GM12873 (cell line): ENCODE data around the gene LRRC36.

Experiments used
- TF ChIP-seq, protein P1 (sequence below): IDR thresholded peaks from 2 replicates; pipeline ENCODE4 v1.5.1; 2012; ENCODE audit warnings: low read depth, mild to moderate bottlenecking, moderate library complexity, low read length, control low read depth; ENCODE audit not compliant: insufficient read depth; ENCODE audit errors: missing control alignments

LRRC36 gene

DNA sequence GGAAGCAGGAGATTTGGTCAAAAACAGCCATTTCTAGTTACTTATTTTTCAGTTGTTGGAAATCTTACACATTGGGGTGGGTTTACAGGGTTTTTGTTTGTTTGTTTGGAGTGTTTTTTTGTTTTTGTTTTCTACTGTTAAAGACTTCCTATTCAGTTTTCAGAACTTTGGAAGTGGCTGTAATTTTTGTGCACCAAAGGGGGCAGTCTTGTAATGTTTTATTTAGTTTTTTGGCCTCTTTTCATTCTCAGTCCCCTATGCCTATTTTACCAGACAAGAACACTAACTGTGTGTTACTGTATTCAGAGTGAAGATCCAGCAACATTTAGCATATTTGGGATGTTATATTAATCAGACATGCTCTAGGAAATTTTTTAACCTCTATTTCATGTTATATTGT, 46.0 kb downstream of the LRRC36 start:
- TF ChIP-seq, protein P1, sequence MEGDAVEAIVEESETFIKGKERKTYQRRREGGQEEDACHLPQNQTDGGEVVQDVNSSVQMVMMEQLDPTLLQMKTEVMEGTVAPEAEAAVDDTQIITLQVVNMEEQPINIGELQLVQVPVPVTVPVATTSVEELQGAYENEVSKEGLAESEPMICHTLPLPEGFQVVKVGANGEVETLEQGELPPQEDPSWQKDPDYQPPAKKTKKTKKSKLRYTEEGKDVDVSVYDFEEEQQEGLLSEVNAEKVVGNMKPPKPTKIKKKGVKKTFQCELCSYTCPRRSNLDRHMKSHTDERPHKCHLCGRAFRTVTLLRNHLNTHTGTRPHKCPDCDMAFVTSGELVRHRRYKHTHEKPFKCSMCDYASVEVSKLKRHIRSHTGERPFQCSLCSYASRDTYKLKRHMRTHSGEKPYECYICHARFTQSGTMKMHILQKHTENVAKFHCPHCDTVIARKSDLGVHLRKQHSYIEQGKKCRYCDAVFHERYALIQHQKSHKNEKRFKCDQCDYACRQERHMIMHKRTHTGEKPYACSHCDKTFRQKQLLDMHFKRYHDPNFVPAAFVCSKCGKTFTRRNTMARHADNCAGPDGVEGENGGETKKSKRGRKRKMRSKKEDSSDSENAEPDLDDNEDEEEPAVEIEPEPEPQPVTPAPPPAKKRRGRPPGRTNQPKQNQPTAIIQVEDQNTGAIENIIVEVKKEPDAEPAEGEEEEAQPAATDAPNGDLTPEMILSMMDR, result peak; percentile 23

DNA sequence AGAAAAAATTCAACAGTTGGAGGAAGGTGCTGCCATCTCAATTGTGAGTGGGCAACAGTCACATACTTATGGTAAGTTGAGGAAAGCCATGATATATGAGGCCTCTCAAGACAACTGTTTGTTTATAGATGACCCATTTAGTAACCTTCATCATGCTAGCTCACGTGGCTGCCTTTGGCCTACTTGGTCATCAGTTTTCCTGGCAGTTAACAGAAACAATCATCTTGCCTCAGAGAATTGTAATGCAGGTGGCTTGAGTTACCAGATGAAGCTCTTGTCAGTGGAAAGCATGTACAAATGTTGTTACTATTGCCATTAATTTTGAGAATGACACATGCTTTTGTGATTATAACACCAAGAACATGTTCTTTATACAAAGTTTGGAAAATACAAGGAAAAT, 52.0 kb downstream of the LRRC36 start:
- TF ChIP-seq, protein P1, result no peak

DNA sequence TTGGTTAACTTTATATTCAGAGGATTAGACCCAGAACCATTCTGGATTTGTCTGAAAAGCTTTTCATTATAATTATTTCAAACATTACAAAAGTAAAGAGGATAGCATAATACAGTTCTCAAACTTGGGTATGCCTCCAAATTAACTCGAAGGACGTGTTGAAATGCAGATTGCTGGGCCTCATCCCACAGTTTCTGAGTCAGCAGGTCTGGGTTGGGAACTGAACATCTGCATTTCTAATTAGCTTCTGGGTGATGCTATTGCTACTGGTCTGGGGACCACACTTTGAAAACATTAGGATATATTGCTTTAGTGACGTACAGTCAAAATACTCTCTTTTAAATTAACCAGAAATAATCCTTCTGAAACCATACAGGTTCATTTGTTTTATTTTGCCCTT, 56.7 kb downstream of the LRRC36 start:
- TF ChIP-seq, protein P1, result no peak

DNA sequence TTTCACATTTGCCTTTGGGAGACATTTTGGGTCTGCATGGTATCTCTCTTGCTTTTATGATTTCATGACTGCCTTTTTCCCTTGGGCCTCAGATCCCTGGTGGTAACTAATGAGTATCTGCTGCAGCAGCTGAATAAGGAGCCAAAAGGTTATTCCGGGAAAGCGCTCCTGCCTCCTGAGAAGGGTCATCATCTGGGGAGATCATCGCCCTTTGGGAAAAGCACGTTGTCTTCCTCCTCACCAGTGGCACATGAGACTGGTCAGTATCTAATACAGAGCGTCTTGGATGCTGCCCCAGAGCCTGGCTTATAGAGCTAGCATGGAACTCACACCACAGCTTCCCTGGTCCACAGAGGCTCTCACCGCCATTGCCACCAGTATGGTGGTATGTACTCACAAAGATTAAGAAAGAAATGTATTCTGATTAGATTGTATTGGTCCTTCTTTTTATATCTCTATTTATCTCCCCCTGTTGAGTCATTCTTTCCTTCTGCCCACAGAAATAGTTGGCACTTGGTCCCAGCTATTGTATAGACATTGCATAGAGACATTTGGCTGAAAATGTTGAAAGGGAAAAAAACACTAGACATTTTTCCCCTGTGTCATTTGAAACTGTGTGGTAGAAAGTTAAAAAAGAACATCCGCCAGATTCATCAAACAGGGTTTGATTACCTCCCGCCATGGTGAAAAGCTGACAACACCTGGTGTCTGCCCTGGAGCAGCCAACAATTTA, 58.3 kb downstream of the LRRC36 start:
- TF ChIP-seq, protein P1, result no peak

DNA sequence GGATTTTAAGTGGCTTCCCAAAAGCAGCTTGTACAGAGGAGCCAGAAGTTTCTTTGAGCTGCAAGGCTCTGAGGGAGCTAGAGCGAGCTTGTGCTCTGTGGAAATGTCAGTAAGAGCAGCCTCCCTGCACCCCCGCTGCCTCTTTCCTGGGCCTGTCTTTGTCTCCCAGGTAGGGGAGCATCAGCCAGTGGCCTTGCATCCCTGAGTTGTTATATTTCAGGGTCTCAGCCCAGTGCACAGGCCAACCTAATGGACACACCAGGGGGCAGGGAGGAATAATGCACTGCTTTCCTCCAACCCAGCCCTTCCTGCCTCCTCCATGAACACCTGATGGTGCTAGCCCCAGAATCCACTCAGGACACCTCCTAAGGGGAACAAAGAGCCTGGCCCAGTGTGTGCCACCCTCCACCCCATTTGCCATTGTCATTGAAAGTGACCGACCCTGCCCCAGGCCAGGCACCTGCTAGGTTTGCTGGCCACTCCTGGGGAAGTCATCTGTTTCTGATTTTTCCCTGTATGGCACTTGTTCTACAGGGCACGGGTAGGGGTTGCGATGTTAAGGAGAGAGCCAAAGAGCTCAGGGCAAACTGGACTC, 60.3 kb downstream of the LRRC36 start:
- TF ChIP-seq, protein P1, result no peak

DNA sequence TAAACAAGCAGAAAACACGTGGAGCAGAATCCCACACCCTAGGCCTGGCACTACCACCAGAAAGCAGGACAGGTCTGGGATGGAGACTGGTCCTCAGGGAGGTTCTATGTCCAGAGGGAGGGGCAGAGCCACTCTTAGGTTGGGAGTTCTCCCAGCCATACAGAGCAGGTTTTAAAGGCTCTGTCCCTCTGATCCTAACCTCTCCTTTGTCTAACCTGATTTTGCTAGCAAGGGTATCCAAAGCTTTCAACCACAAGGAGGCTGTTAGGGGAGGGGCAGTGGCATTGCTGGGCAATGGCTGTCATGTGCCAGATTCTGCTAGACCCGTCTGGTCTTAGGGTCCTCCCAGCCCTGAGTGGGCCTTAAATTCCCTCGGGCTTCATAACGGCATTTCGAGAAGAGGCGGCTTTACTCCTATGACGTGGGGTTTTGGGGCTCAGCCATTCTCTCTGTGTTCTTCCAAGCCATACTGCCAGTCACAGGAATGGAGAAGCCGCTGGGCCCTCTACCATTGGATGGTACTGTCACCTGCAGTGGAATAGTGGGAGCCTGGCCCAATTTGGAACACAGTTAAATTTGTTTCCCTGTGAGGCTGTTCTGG, 61.0 kb downstream of the LRRC36 start:
- TF ChIP-seq, protein P1, result no peak

DNA sequence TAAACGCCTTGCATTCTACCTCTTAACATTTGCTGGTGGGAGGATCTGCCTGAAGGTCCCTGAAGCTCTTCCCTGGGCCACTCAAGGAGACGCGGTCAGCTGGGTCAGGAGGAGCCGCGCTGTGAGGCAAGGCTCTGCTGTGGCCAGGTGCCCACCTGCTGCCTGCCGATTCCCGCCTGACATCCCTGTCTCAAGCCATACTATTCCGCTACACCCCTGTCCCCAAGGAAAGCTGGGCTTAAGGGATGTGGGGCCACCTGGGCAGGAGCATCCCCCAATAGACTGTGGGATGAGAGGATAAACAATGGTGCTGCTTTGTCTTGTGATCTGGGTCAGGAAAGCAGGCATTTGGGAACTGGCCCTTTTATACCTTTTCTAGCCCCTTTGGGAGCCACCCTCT, 61.6 kb downstream of the LRRC36 start:
- TF ChIP-seq, protein P1, result no peak
